Bronchial epithelial cell (primary cell): ENCODE measurements around the gene USP32. TPM values are rescaled to one million over a fixed set of nuclear protein-coding genes. Genes with fewer than 3 reads are reported as not detected.

Experiments used
- DNase-seq: peaks from one replicate; pipeline ENCODE4 v3.0.0-alpha.2; 2010; ENCODE audit warnings: low read depth
- FAIRE-seq: peaks from 2 replicates; lab custom pipeline; 2011; peaks lifted over from hg19 to GRCh38; lab: Jason Lieb, UNC
- H3K27me3 ChIP-seq: 2 replicates; pipeline ENCODE4 v1.5.1; 2011; ENCODE audit warnings: low read length; ENCODE audit not compliant: control insufficient read depth, insufficient read depth
- H3K36me3 ChIP-seq: 2 replicates; pipeline ENCODE4 v1.5.1; 2011; ENCODE audit warnings: low read length; ENCODE audit not compliant: control insufficient read depth, insufficient read depth
- H3K4me3 ChIP-seq: 2 replicates; pipeline ENCODE4 v1.5.1; 2011; ENCODE audit warnings: mild to moderate bottlenecking, low read depth, low read length, control low read depth
- CTCF ChIP-seq: IDR thresholded peaks from 2 replicates; pipeline ENCODE4 v1.5.1; 2011; ENCODE audit warnings: mild to moderate bottlenecking, moderate library complexity, low read length, control low read depth, inconsistent platforms; ENCODE audit not compliant: insufficient read depth, severe bottlenecking
- total RNA-seq: library from RNA; depleted of rRNA; stranded (reverse); fragments of >200 nt; gene quantifications from 2 replicates; pipeline ENCODE4 v1.2.1, GENCODE V29; 2014

The USP32 gene
- total RNA-seq, 1 donor from 2014 or later: 35.8 TPM

- DNase-seq (no peak), FAIRE-seq (no peak)
- no peaks in the 10 kb centered on the region for H3K36me3 ChIP-seq
- no peak overlapping the region for H3K4me3 ChIP-seq
- no peaks in the 10 kb centered on the region for H3K27me3 ChIP-seq
- TF ChIP-seq CTCF: no peak
Observed at GRCh38 chr17:60283816-60284215, 108.1 kb downstream of the USP32 start.

GRCh38 chr17:60280673-60281072 lies 111.3 kb downstream of the USP32 start:
- TF ChIP-seq CTCF: no peak
- no peak overlapping the region for H3K4me3 ChIP-seq
- DNase-seq (no peak), FAIRE-seq (no peak)
- H3K36me3 ChIP-seq: no peaks in the 10 kb centered on the region
- no peaks in the 10 kb centered on the region for H3K27me3 ChIP-seq

GRCh38 chr17:60278237-60278636 lies 113.7 kb downstream of the USP32 start:
- DNase-seq: no peak
- Histone ChIP-seq H3K4me3 (no peak overlapping the region), H3K36me3 (no peaks in the 10 kb centered on the region), H3K27me3 (no peaks in the 10 kb centered on the region)
- FAIRE-seq: no peak
- TF ChIP-seq CTCF: no peak

GRCh38 chr17:60277258-60277657 lies 114.7 kb downstream of the USP32 start:
- DNase-seq (no peak), FAIRE-seq (no peak)
- H3K27me3 ChIP-seq: no peaks in the 10 kb centered on the region
- H3K4me3 ChIP-seq: no peak overlapping the region
- TF ChIP-seq CTCF: no peak
- H3K36me3 ChIP-seq: no peaks in the 10 kb centered on the region

GRCh38 chr17:60269417-60269816 lies 122.5 kb downstream of the USP32 start:
- TF ChIP-seq CTCF: no peak
- FAIRE-seq (no peak), DNase-seq (no peak)
- Histone ChIP-seq H3K27me3 (no peaks in the 10 kb centered on the region), H3K4me3 (no peak overlapping the region), H3K36me3 (peaks cover 1% of the 10 kb centered on the region)

GRCh38 chr17:60260540-60260939 lies 131.4 kb downstream of the USP32 start:
- Histone ChIP-seq H3K27me3 (no peaks in the 10 kb centered on the region), H3K36me3 (no peaks in the 10 kb centered on the region), H3K4me3 (no peak overlapping the region)
- no peak for DNase-seq
- no peak for TF ChIP-seq CTCF
- FAIRE-seq: no peak
